Liver (tissue), 9 donors: ENCODE results near the gene XK. TPM values are rescaled to one million over a fixed set of nuclear protein-coding genes. Genes with fewer than 3 reads are reported as not detected.
A peak's percentile ranks its signal among the peaks of the same experiment; 100 is the strongest.

Experiments used
- DNase-seq: peaks from one replicate; pipeline ENCODE4 v3.0.0-alpha.2; 2017; ENCODE audit warnings: low spot score
- H3K27ac ChIP-seq, 2 donors: one replicate each; pipeline ENCODE4 v1.7.0; 2013; ENCODE audit warnings: inconsistent platforms in 2 of 2, low read length in 2 of 2, control low read depth in 1 of 2, low read depth in 1 of 2, mild to moderate bottlenecking in 1 of 2
- H3K27me3 ChIP-seq, 4 donors: one replicate each; pipeline versions ENCODE4 v1.6.1 to v1.7.0; 2013; ENCODE audit warnings: low read length in 3 of 4, inconsistent platforms in 1 of 4, mild to moderate bottlenecking in 1 of 4, moderate library complexity in 1 of 4; ENCODE audit not compliant: control insufficient read depth in 4 of 4, insufficient read depth in 4 of 4
- H3K36me3 ChIP-seq, 4 donors: one replicate each; pipeline versions ENCODE4 v1.6.1 to v1.7.0; 2013; ENCODE audit warnings: low read length in 3 of 4, mild to moderate bottlenecking in 3 of 4, low read depth in 1 of 4, moderate library complexity in 1 of 4; ENCODE audit not compliant: control insufficient read depth in 4 of 4, insufficient read depth in 3 of 4
- H3K4me1 ChIP-seq, 4 donors: one replicate each; pipeline versions ENCODE4 v1.6.1 to v1.7.0; 2013; ENCODE audit warnings: low read length in 3 of 4, mild to moderate bottlenecking in 3 of 4, moderate library complexity in 1 of 4; ENCODE audit not compliant: control insufficient read depth in 4 of 4, insufficient read depth in 4 of 4
- H3K4me3 ChIP-seq, 3 donors: one replicate each; pipeline versions ENCODE4 v1.6.1 to v1.7.0; 2013; ENCODE audit warnings: low read length in 3 of 3, control low read depth in 1 of 3, low read depth in 1 of 3, mild to moderate bottlenecking in 1 of 3
- H3K9ac ChIP-seq, 2 donors: one replicate each; pipeline ENCODE4 v1.7.0; 2013; ENCODE audit warnings: low read length in 2 of 2, mild to moderate bottlenecking in 2 of 2, moderate library complexity in 2 of 2, control low read depth in 1 of 2, low read depth in 1 of 2
- H3K9me3 ChIP-seq, 4 donors: one replicate each; pipeline versions ENCODE4 v1.6.1 to v1.7.0; 2013; ENCODE audit warnings: low read length in 3 of 4; ENCODE audit not compliant: control insufficient read depth in 4 of 4
- ATF3 ChIP-seq: IDR thresholded peaks from 2 replicates; pipeline ENCODE4 v1.6.1; 2016; ENCODE audit warnings: antibody characterized with exemption
- CTCF ChIP-seq: fragments of 150-350 bp; IDR thresholded peaks from 2 replicates; pipeline ENCODE4 v1.5.1; 2017; ENCODE audit warnings: improper control_type of control experiment, low read depth, low read length; ENCODE audit not compliant: missing input control
- EGR1 ChIP-seq, 2 donors: IDR thresholded peaks; 2 replicates each; pipeline ENCODE4 v1.6.1; 2016 to 2018; ENCODE audit warnings: antibody characterized with exemption in 2 of 2, low read depth in 2 of 2
- FOXA1 ChIP-seq: IDR thresholded peaks from 2 replicates; pipeline ENCODE4 v1.6.1; 2016; ENCODE audit warnings: antibody characterized with exemption
- GABPA ChIP-seq, 2 donors: IDR thresholded peaks in 1 of 2; conservative IDR thresholded peaks in 1 of 2; 2 replicates each; pipeline ENCODE4 v1.6.1; 2016; ENCODE audit warnings: antibody characterized with exemption in 2 of 2, mild to moderate bottlenecking in 1 of 2, moderate library complexity in 1 of 2
- HNF4A ChIP-seq, 2 donors: conservative IDR thresholded peaks; 2 replicates each; pipeline ENCODE4 v1.6.1; 2016; ENCODE audit warnings: antibody characterized with exemption in 2 of 2, mild to moderate bottlenecking in 2 of 2
- HNF4G ChIP-seq: IDR thresholded peaks from 2 replicates; pipeline ENCODE4 v1.6.1; 2016; ENCODE audit warnings: antibody characterized with exemption
- JUND ChIP-seq, 2 donors: IDR thresholded peaks; 2 replicates each; pipeline ENCODE4 v1.6.1; 2016; ENCODE audit warnings: antibody characterized with exemption in 2 of 2
- MAX ChIP-seq: IDR thresholded peaks from 2 replicates; pipeline ENCODE4 v1.6.1; 2016; ENCODE audit warnings: antibody characterized with exemption
- NR2F2 ChIP-seq: IDR thresholded peaks from 2 replicates; pipeline ENCODE4 v1.6.1; 2016; ENCODE audit warnings: antibody characterized with exemption
- RAD21 ChIP-seq, 2 donors: IDR thresholded peaks; 2 replicates each; pipeline ENCODE4 v1.6.1; 2016; ENCODE audit warnings: antibody characterized with exemption in 2 of 2, mild to moderate bottlenecking in 2 of 2
- REST ChIP-seq: IDR thresholded peaks from 2 replicates; pipeline ENCODE4 v1.6.1; 2016; ENCODE audit warnings: antibody characterized with exemption, mild to moderate bottlenecking
- RXRA ChIP-seq, 2 donors: IDR thresholded peaks; 2 replicates each; pipeline ENCODE4 v1.6.1; 2017 to 2018; ENCODE audit warnings: antibody characterized with exemption in 2 of 2, mild to moderate bottlenecking in 1 of 2
- SP1 ChIP-seq: IDR thresholded peaks from 2 replicates; pipeline ENCODE4 v1.6.1; 2018; ENCODE audit warnings: antibody characterized with exemption, mild to moderate bottlenecking
- TAF1 ChIP-seq: conservative IDR thresholded peaks from 2 replicates; pipeline ENCODE4 v1.6.1; 2016; ENCODE audit warnings: antibody characterized with exemption, mild to moderate bottlenecking
- YY1 ChIP-seq: IDR thresholded peaks from 2 replicates; pipeline ENCODE4 v1.6.1; 2016; ENCODE audit warnings: antibody characterized with exemption, mild to moderate bottlenecking
- ZBTB33 ChIP-seq: IDR thresholded peaks from 2 replicates; pipeline ENCODE4 v1.6.1; 2016; ENCODE audit warnings: antibody characterized with exemption
- WGBS: extraction: QIAGEN DNeasy Blood & Tissue Kit; methylation state at CpG from one replicate; pipeline ENCODE4 v1.1.7; 2013; 5-methylcytosine and 5-hydroxymethylcytosine counted together
- polyA plus RNA-seq, 2 donors: library from polyadenylated mRNA; stranded (reverse) in 1 of 2; unstranded in 1 of 2; fragments of 200-250 nt in 1 of 2; fragments of >200 nt in 1 of 2; fragmentation: Nextera tagmentation in 1 of 2; extraction: Ambion mirVana in 1 of 2; gene quantifications; one replicate each; pipeline versions ENCODE4 v1.2.1 to v1.2.3, GENCODE V29; 2013 to 2015
- total RNA-seq, 2 donors: library from RNA; depleted of rRNA; stranded (reverse); fragments of >200 nt; gene quantifications; one replicate each; pipeline ENCODE4 v1.2.3, GENCODE V29; 2014
- donor health status: healthy.
- donor health status: healthy.
- donor health status: healthy.
- donor health status: healthy.
- donor health status: healthy.

Gene XK
- total and polyA plus RNA-seq, 4 donors: 0.83 to 68.4 (median 2.0) TPM

GRCh38 chrX:37679230-37679629 is 6.4 kb upstream of the XK start:
- no peaks in the 10 kb centered on the region for H3K4me1 ChIP-seq
- no peak for TF ChIP-seq CTCF
- no peak for TF ChIP-seq ATF3
- TF ChIP-seq NR2F2: no peak
- no peak for TF ChIP-seq RAD21 (IDR thresholded peaks at IDR 0.05)
- H3K36me3 ChIP-seq: no peaks in the 10 kb centered on the region
- H3K27ac ChIP-seq: no peak overlapping the region
- 96% methylated on average over 1 of the region's 1 CpG for WGBS
- no peaks in the 10 kb centered on the region for H3K27me3 ChIP-seq
- no peaks in the 10 kb centered on the region for H3K9me3 ChIP-seq
- no peak overlapping the region for H3K4me3 ChIP-seq
- DNase-seq: no peak
- no peak overlapping the region for H3K9ac ChIP-seq

- TF ChIP-seq ATF3 (no peak), RAD21 (IDR thresholded peaks at IDR 0.05) (no peak), ZBTB33 (no peak), GABPA (IDR thresholded peaks at IDR 0.05 in 1 of 2, conservative IDR thresholded peaks at IDR 0.05 in 1 of 2) (no peak), CTCF (no peak), TAF1 (no peak), REST (no peak), EGR1 (IDR thresholded peaks at IDR 0.05; ENCODE audit: low read depth in 2 of 2) (no peak), YY1 (no peak), RXRA (IDR thresholded peaks at IDR 0.05) (no peak), JUND (IDR thresholded peaks at IDR 0.05) (no peak), SP1 (no peak), NR2F2 (no peak), FOXA1 (no peak), HNF4G (no peak), MAX (no peak), HNF4A (conservative IDR thresholded peaks at IDR 0.05) (no peak)
- no peaks in the 10 kb centered on the region for H3K36me3 ChIP-seq
- no peak overlapping the region for H3K27ac ChIP-seq
- H3K4me1 ChIP-seq: no peaks in the 10 kb centered on the region
- H3K4me3 ChIP-seq: no peak overlapping the region
- no peaks in the 10 kb centered on the region for H3K27me3 ChIP-seq
- peak; percentile 34 for DNase-seq
- H3K9me3 ChIP-seq: no peaks in the 10 kb centered on the region
- WGBS: 74% methylated on average over 1 of the region's 1 CpG
- H3K9ac ChIP-seq: no peak overlapping the region
Observed at GRCh38 chrX:37679888-37680287, 5.7 kb upstream of the XK start.
